ENCODE measurements around the gene KAT6B.

GRCh38 chr10:74869635-74870034, 43.2 kb downstream of the KAT6B start:
- TF ChIP-seq CTCF (IDR thresholded peaks at IDR 0.05 in 2 of 3, conservative IDR thresholded peaks at IDR 0.05 in 1 of 3; ENCODE audit: control insufficient read depth in 2 of 3, extremely low read depth in 1 of 3, insufficient read depth in 1 of 3, low read depth in 3 of 3, low read length in 3 of 3) (no peak), ATF7 (IDR thresholded peaks at IDR 0.05; ENCODE audit: low read depth) (no peak), RFX5 (IDR thresholded peaks at IDR 0.05; ENCODE audit: low read depth, low read length) (no peak), CEBPB (IDR thresholded peaks at IDR 0.05; ENCODE audit: borderline replicate concordance in 1 of 2, low read depth in 2 of 2, low read length in 2 of 2) (no peak), USF2 (IDR thresholded peaks at IDR 0.05; ENCODE audit: borderline replicate concordance, low read depth, low read length) (no peak), POLR2AphosphoS5 (IDR thresholded peaks at IDR 0.05; ENCODE audit: low read length) (no peak), CHD1 (IDR thresholded peaks at IDR 0.05; ENCODE audit: low read depth, low read length) (no peak)
